Heart right ventricle (tissue), 16 donors: Measurements from ENCODE around the gene SCAF1. TPM values are rescaled to one million over a fixed set of nuclear protein-coding genes. Genes with fewer than 3 reads are reported as not detected.

Experiments
- ATAC-seq, 8 donors: fragments of 200-7000 bp; cut with Tn5 transposase; one replicate each; pipeline ENCODE4 v1.9.1; 2020; ENCODE audit warnings: mild to moderate bottlenecking in 8 of 8, moderate library complexity in 8 of 8, moderate number of reproducible peaks in 1 of 8
- DNase-seq, 2 donors: peaks; one replicate each; pipeline ENCODE4 v3.0.0-alpha.2; 2020
- H3K27ac ChIP-seq, 10 donors: fragments of 200-600 bp; sonication (generic) in 2 of 10; one replicate each; pipeline versions ENCODE4 v1.5.0 to v1.8.0; 2020 to 2022; ENCODE audit warnings: mild to moderate bottlenecking in 3 of 10
- H3K27me3 ChIP-seq, 7 donors: fragments of 200-600 bp; one replicate each; pipeline ENCODE4 v1.8.0; 2021 to 2022; ENCODE audit warnings: mild to moderate bottlenecking in 2 of 7
- H3K36me3 ChIP-seq, 9 donors: fragments of 200-600 bp; sonication (generic) in 1 of 9; one replicate each; pipeline versions ENCODE4 v1.5.0 to v1.8.0; 2020 to 2022; ENCODE audit warnings: mild to moderate bottlenecking in 2 of 9
- H3K4me1 ChIP-seq, 9 donors: fragments of 200-600 bp; sonication (generic) in 1 of 9; one replicate each; pipeline versions ENCODE4 v1.5.0 to v1.8.0; 2020 to 2022; ENCODE audit warnings: mild to moderate bottlenecking in 4 of 9
- H3K4me3 ChIP-seq, 10 donors: fragments of 200-600 bp; sonication (generic) in 2 of 10; one replicate each; pipeline versions ENCODE4 v1.5.0 to v1.8.0; 2020 to 2022; ENCODE audit warnings: mild to moderate bottlenecking in 7 of 10, moderate library complexity in 2 of 10
- H3K9me3 ChIP-seq, 11 donors: fragments of 200-600 bp in 10 of 11; sonication (generic) in 2 of 11; one replicate each; pipeline versions ENCODE4 v1.5.0 to v1.8.0; 2013 to 2022; ENCODE audit warnings: mild to moderate bottlenecking in 2 of 11, control low read depth in 1 of 11, moderate library complexity in 1 of 11
- CTCF ChIP-seq, 9 donors: fragments of 200-600 bp; sonication (generic) in 2 of 9; IDR thresholded peaks; one replicate each; pipeline versions ENCODE4 v1.5.0 to v1.8.0; 2021 to 2022; ENCODE audit warnings: antibody characterized with exemption in 9 of 9, mild to moderate bottlenecking in 5 of 9, moderate library complexity in 1 of 9
- WGBS, 2 donors: extraction: QIAGEN DNeasy Blood & Tissue Kit; methylation state at CpG; one replicate each; pipeline ENCODE4 v1.1.7; 2013; ENCODE audit warnings: inconsistent platforms in 1 of 2; 5-methylcytosine and 5-hydroxymethylcytosine counted together
- intact Hi-C, 10 donors: fragments of 100-400 bp; cut with DNase I; formaldehyde crosslinking; loops; one replicate each; pipeline versions ENCODE4 v1.11.1 to v1.14.2; 2022
- polyA plus RNA-seq, 2 donors: library from polyadenylated mRNA; stranded (reverse); fragments of 200-250 nt; gene quantifications; one replicate each; pipeline ENCODE4 v1.2.3, GENCODE V29; 2013
- total RNA-seq, 10 donors: library from RNA; stranded (reverse); fragmentation: NEBNext Ultra II Directional in 3 of 10; extraction: Animal tissue kit (Norgen Biotek cat#: 25700) in 3 of 10; gene quantifications; one replicate each; pipeline versions ENCODE4 v1.2.1 to v1.2.4, GENCODE V29; 2021 to 2023
- donor health status: Arrhythmogenic right ventricular cardiomyopathy.
- donor health status: ischemic (EF 13 %, LVEDD 7.1; RV severe dilation, severe dysfunction).
- donor health status: healthy with polysubstance abuse.
- donor health status: DM: no; HTN: yes; CAD: no.
- donor health status: DM: no; HTN: no; CAD: no.
- donor health status: ischemic (EF 25% LVEDD 6.9; RV normal size, moderate dysfunction).
- donor health status: ischemic (EF 25% LVEDD 5.7; RV mildly dilated, moderate dysfunction).
- donor health status: healthy.
- donor health status: DM: yes; HTN: yes; CAD: no.
- donor health status: Ischemic cardiomyopathy.
- donor health status: ischemic (EF 35%, LVEDD 5.7; RV mildly dilated, moderate dysfunction).
- donor health status: nonischemic (EF 11% LVEDD 7.7; RV severe dilation, severe dysfunction).
- donor health status: DM: yes; HTN: yes; CAD: no.
- donor health status: PGD.
- donor health status: ischemic (EF 29% LVEDD 5.4; RV normal size, mild dysfunction).
- donor health status: nonischemic (EF 23%, LVEDD 6.1; RV moderate dilation, normal function).

Gene SCAF1
- total and polyA plus RNA-seq, 12 donors, result 20.2 to 60.5 (median 44.8) TPM

- no peaks in the 10 kb centered on the region for H3K27me3 ChIP-seq
- peaks cover 0 to 19% (median 6%) of the 10 kb centered on the region in 9 donors for H3K4me1 ChIP-seq
- no peak overlapping the region for H3K4me3 ChIP-seq
- H3K36me3 ChIP-seq, result peaks cover 0 to 61% (median 10%) of the 10 kb centered on the region in 9 donors
- no peak overlapping the region for H3K27ac ChIP-seq
- TF ChIP-seq CTCF (IDR thresholded peaks at IDR 0.05), result no peak
- intact Hi-C loops, result no loop called here
- H3K9me3 ChIP-seq, result no peaks in the 10 kb centered on the region
- DNase-seq (no peak), ATAC-seq (no peak)
- 86 to 91% methylated on average over 11 of the region's 11 CpGs for WGBS, 2 donors
Observed at GRCh38 chr19:49626226-49626625, 15.8 kb upstream of the SCAF1 start.

- Histone ChIP-seq H3K27me3 (no peaks in the 10 kb centered on the region), H3K9me3 (no peaks in the 10 kb centered on the region), H3K4me1 (peaks cover 3 to 31% (median 13%) of the 10 kb centered on the region in 9 donors), H3K27ac (peak overlapping the region in 3 of 10 donors; percentile 9 to 39 (median 16)), H3K4me3 (no peak overlapping the region), H3K36me3 (peaks cover 0 to 40% (median 0%) of the 10 kb centered on the region in 9 donors)
- ATAC-seq, result no peak
- DNase-seq, result no peak
- intact Hi-C loops, result no loop called here
- no peak for TF ChIP-seq CTCF (IDR thresholded peaks at IDR 0.05)
- 87 to 93% methylated on average over 9 of the region's 9 CpGs for WGBS, 2 donors
Observed at GRCh38 chr19:49629659-49630058, 12.3 kb upstream of the SCAF1 start.

GRCh38 chr19:49631014-49631588, 10.9 kb upstream of the SCAF1 start:
- intact Hi-C loops, result no loop called here
- Histone ChIP-seq H3K27ac (peak overlapping the region in 4 of 10 donors; percentile 21 to 49 (median 37)), H3K4me1 (peaks cover 5 to 40% (median 23%) of the 10 kb centered on the region in 9 donors), H3K9me3 (no peaks in the 10 kb centered on the region), H3K36me3 (peaks cover 0 to 40% (median 3%) of the 10 kb centered on the region in 9 donors), H3K27me3 (no peaks in the 10 kb centered on the region), H3K4me3 (no peak overlapping the region)
- DNase-seq (no peak), ATAC-seq (peak in 7 of 8 donors; percentile 21 to 63 (median 37))
- 28 to 32% methylated on average over 9 of the region's 9 CpGs for WGBS, 2 donors
- TF ChIP-seq CTCF (IDR thresholded peaks at IDR 0.05), result no peak

- no peak for TF ChIP-seq CTCF (IDR thresholded peaks at IDR 0.05)
- Histone ChIP-seq H3K27ac (peak overlapping the region in 2 of 10 donors; percentile 14 to 49), H3K4me1 (peaks cover 5 to 45% (median 28%) of the 10 kb centered on the region in 9 donors), H3K9me3 (no peaks in the 10 kb centered on the region), H3K36me3 (peaks cover 0 to 40% (median 3%) of the 10 kb centered on the region in 9 donors), H3K27me3 (no peaks in the 10 kb centered on the region), H3K4me3 (no peak overlapping the region)
- DNase-seq (no peak), ATAC-seq (no peak)
- 86 to 91% methylated on average over 19 of the region's 19 CpGs for whole genome bisulfite sequencing, 2 donors
- intact Hi-C loops, result no loop called here
Observed at GRCh38 chr19:49631610-49632192, 10.3 kb upstream of the SCAF1 start.
